HFFc6 (cell line): ENCODE measurements around the gene MTFMT. TPM values are rescaled to one million over a fixed set of nuclear protein-coding genes. Genes with fewer than 3 reads are reported as not detected.

Experiments used
- DNase-seq: peaks from one replicate; pipeline ENCODE4 v3.0.0-alpha.2; 2018
- H3K27ac Mint-ChIP-seq: 2 replicates; pipeline ENCODE4 v1.8.0; 2020; ENCODE audit warnings: mild to moderate bottlenecking, mixed read lengths
- H3K27me3 Mint-ChIP-seq: 2 replicates; pipeline ENCODE4 v1.8.0; 2021; ENCODE audit warnings: mild to moderate bottlenecking, moderate library complexity, mixed read lengths; ENCODE audit not compliant: insufficient read depth
- H3K36me3 Mint-ChIP-seq: 2 replicates; pipeline ENCODE4 v1.8.0; 2021; ENCODE audit warnings: low read depth, mixed read lengths
- H3K4me1 Mint-ChIP-seq: 2 replicates; pipeline ENCODE4 v1.8.0; 2020; ENCODE audit warnings: low read depth, mixed read lengths
- H3K4me3 Mint-ChIP-seq: 2 replicates; pipeline ENCODE4 v1.8.0; 2020; ENCODE audit warnings: mild to moderate bottlenecking, moderate library complexity, mixed read lengths
- H3K9me3 Mint-ChIP-seq: 2 replicates; pipeline ENCODE4 v1.8.0; 2020; ENCODE audit warnings: mild to moderate bottlenecking, mixed read lengths
- CTCF ChIP-seq: fragments of 200-600 bp; sonication (generic); IDR thresholded peaks from 2 replicates; pipeline ENCODE4 v1.5.0; 2021; ENCODE audit warnings: antibody characterized with exemption, mild to moderate bottlenecking
- total RNA-seq, 6 experiments: library from RNA; stranded (reverse); fragmentation: NEBNext Ultra II Directional; extraction: Animal tissue kit (Norgen Biotek cat#: 25700); gene quantifications; 2 replicates in 1 of 6; 3 replicates in 5 of 6; pipeline ENCODE4 v1.2.3, GENCODE V29; 2021

The MTFMT gene
- total RNA-seq, 6 experiments from 2014 or later: 15.5 to 18.3 (median 16.9) TPM

- H3K4me1 Mint-ChIP-seq: peaks cover 24% of the 10 kb centered on the region
Observed at GRCh38 chr15:65032801-65033537, 3.5 kb upstream of the MTFMT start.

DNA sequence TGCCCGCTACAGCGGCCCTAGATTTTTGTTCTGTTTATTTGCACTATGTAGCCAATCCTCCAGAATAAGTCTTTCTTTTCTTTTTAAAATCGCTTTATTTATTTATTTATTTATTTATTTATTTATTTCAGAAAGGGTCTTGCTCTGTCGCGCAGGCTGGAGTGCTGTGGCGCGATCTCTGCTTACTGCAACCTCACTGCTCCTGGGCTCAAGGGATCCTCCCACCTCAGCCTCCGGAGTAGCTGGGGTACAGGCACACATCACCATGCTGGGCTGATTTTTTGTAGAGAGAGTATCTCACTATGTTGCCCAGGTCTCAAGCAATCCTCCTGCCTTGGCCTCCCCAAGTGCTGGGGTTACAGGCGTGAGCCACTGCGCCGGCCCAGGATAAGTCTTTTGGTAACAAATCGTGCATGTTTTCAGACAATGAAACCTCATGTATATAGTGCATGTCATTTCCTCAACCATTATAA lies 333 bp upstream of the MTFMT start:
- Mint-ChIP-seq H3K4me1 (peaks cover 27% of the 10 kb centered on the region), H3K9me3 (no peaks in the 10 kb centered on the region), H3K27me3 (peaks cover 4% of the 10 kb centered on the region), H3K27ac (no peak overlapping the region), H3K4me3 (peak overlapping the region; percentile 60), H3K36me3 (peaks cover 14% of the 10 kb centered on the region; the same call in 1 of the 2 replicates)
- DNase-seq: no peak
- TF ChIP-seq CTCF: no peak

More at GRCh38 chr15:65032801-65033537, 3.5 kb upstream of the MTFMT start:
- peaks cover 6% of the 10 kb centered on the region; the same call in 1 of the 2 replicates for H3K36me3 Mint-ChIP-seq
- H3K27ac Mint-ChIP-seq: no peak overlapping the region; the same call in 1 of the 2 replicates
- peaks cover 6% of the 10 kb centered on the region for H3K27me3 Mint-ChIP-seq
- no peaks in the 10 kb centered on the region for H3K9me3 Mint-ChIP-seq
- no peak overlapping the region for H3K4me3 Mint-ChIP-seq
- DNase-seq: no peak
- peak; percentile 35; the same call in 1 of the 2 replicates for TF ChIP-seq CTCF

DNA sequence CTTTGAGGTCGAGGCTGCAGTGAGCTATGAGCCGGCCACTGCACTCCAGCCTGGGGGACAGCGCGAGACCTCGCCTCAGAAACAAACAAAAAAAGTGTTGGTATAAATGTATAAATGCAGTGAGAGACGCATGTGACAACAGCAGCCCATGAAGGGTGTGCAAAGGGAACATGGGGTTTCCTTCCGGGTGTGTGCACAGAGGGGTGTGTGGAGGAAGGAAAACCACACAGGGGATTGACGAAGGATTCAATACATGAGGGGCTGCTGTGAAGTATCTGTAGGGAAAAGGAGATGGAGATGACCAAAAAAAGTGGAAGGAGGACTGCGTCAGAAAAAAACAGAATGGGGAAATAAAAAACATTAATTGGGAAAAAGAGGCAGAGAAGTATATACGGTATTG lies 1.1 kb downstream of the MTFMT start:
- TF ChIP-seq CTCF: no peak
- Mint-ChIP-seq H3K4me1 (peaks cover 26% of the 10 kb centered on the region), H3K27me3 (peaks cover 4% of the 10 kb centered on the region), H3K4me3 (peak overlapping the region; percentile 93), H3K9me3 (no peaks in the 10 kb centered on the region), H3K27ac (peak overlapping the region; percentile 50; the same call in 1 of the 2 replicates), H3K36me3 (peaks cover 14% of the 10 kb centered on the region; the same call in 1 of the 2 replicates)
- DNase-seq: no peak

DNA sequence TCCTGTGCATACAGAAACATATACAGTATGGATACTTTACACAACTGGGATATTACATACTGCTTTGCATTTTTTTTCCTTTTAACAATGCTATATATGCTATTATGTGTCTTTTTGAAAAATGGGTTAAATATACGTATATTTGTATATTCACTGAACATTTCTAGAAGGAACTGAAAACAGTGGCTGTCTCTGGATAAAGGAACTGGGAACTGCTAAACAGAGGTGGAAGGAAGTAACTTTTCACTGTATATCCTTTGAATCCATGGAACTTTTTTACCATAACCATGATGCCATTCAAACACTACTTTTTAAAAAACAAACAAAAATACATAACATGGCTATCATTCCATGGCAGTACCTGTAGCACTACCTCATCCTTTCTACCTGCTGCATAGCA lies 1.8 kb downstream of the MTFMT start:
- H3K27me3 Mint-ChIP-seq: peaks cover 1% of the 10 kb centered on the region
- DNase-seq: no peak
- H3K36me3 Mint-ChIP-seq: peaks cover 14% of the 10 kb centered on the region; the same call in 1 of the 2 replicates
- TF ChIP-seq CTCF: no peak
- H3K27ac Mint-ChIP-seq: peak overlapping the region; percentile 13; the same call in 1 of the 2 replicates
- peaks cover 18% of the 10 kb centered on the region for H3K4me1 Mint-ChIP-seq
- H3K4me3 Mint-ChIP-seq: peak overlapping the region; percentile 93; the same call in 1 of the 2 replicates
- H3K9me3 Mint-ChIP-seq: no peaks in the 10 kb centered on the region

- no peak for DNase-seq
- Mint-ChIP-seq H3K27me3 (peaks cover 1% of the 10 kb centered on the region), H3K36me3 (peaks cover 14% of the 10 kb centered on the region; the same call in 1 of the 2 replicates), H3K4me1 (peaks cover 11% of the 10 kb centered on the region), H3K9me3 (no peaks in the 10 kb centered on the region), H3K27ac (no peak overlapping the region), H3K4me3 (no peak overlapping the region)
- no peak for TF ChIP-seq CTCF
Observed at GRCh38 chr15:65026756-65027155, 2.7 kb downstream of the MTFMT start.
